ENCODE measurements around the gene LRRTM4. TPM values are rescaled to one million over a fixed set of nuclear protein-coding genes. Genes with fewer than 3 reads are reported as not detected.

The LRRTM4 gene
- total RNA-seq, 4 donors from 2014 or later = not detected

DNA sequence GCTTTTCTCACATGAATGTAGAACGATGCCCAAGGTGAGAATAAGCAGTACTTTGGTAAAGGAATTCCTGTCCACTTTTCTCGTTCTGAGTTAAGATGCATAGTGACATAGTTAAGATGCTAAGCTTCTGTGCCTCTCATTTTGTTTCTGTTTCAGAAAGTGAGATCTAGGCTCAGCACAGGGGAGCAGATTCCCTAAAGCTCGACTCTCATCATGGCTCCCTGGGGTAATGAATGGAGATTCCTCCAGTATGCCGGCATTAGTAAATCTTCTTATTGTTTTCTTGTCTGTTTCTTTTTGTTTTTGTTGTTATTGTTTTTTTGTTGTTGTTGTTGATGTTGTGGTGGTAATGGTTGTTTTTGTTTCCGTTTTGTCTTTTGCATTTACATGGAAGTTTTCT lies 225.4 kb downstream of the LRRTM4 start:
- H3K27me3 ChIP-seq = no peaks in the 10 kb centered on the region
- H3K36me3 ChIP-seq = no peaks in the 10 kb centered on the region
- no peak for DNase-seq
- no peaks in the 10 kb centered on the region for H3K9me3 ChIP-seq
- no peak overlapping the region for H3K4me3 ChIP-seq
- TF ChIP-seq POLR2A (IDR thresholded peaks at IDR 0.05) = no peak
- TF ChIP-seq, protein P1, sequence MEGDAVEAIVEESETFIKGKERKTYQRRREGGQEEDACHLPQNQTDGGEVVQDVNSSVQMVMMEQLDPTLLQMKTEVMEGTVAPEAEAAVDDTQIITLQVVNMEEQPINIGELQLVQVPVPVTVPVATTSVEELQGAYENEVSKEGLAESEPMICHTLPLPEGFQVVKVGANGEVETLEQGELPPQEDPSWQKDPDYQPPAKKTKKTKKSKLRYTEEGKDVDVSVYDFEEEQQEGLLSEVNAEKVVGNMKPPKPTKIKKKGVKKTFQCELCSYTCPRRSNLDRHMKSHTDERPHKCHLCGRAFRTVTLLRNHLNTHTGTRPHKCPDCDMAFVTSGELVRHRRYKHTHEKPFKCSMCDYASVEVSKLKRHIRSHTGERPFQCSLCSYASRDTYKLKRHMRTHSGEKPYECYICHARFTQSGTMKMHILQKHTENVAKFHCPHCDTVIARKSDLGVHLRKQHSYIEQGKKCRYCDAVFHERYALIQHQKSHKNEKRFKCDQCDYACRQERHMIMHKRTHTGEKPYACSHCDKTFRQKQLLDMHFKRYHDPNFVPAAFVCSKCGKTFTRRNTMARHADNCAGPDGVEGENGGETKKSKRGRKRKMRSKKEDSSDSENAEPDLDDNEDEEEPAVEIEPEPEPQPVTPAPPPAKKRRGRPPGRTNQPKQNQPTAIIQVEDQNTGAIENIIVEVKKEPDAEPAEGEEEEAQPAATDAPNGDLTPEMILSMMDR (IDR thresholded peaks at IDR 0.05) = no peak
- H3K27ac ChIP-seq = no peak overlapping the region
- no peaks in the 10 kb centered on the region for H3K4me1 ChIP-seq

DNA sequence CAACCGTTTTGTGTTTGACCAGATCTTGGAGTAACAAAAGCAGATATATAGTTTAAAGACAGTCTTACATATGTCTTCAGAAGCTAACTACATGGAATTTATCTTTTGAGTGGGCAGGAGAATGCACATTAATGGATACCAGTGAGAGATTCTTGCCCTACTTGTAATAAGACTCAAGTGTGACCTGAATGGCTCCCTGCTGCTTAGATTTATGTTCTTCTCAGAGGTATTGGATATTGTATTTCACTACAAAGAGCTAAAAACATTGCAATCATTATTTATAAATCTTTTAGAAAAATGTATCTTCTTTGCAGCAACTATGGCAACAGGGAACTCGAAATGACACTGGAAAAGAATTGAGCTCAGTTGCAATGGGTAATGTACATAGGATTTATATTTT lies 227.7 kb downstream of the LRRTM4 start:
- TF ChIP-seq, protein P1 (IDR thresholded peaks at IDR 0.05) = no peak
- TF ChIP-seq POLR2A (IDR thresholded peaks at IDR 0.05) = no peak
- no peak overlapping the region for H3K27ac ChIP-seq

DNA sequence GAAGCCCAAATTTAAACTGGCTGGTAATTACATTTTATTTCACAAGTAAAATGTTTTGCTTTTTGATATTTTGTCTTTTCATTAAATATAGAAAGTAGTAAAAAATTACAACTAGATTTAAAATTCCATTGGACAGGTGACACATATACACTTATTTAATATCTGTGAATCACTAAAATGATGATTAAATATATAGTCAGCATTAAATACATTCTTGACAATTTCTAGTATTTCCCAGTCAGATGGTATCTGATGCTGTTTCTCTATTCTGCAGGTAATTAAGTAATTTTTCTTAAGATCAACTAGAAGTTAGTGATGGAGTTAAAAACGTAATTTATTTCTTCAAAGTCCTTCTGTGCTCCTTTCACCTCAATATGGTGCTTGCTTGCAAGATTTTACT lies 237.8 kb downstream of the LRRTM4 start:
- Histone ChIP-seq H3K27me3 (no peaks in the 10 kb centered on the region), H3K9me3 (no peaks in the 10 kb centered on the region), H3K4me1 (no peaks in the 10 kb centered on the region), H3K27ac (no peak overlapping the region), H3K4me3 (no peak overlapping the region), H3K36me3 (no peaks in the 10 kb centered on the region)
- no peak for DNase-seq
- TF ChIP-seq POLR2A (IDR thresholded peaks at IDR 0.05) = no peak
- TF ChIP-seq, protein P1 (IDR thresholded peaks at IDR 0.05) = no peak

More for the DNA sequence above, 227.7 kb downstream of the LRRTM4 start:
- Histone ChIP-seq H3K4me3 (no peak overlapping the region), H3K4me1 (no peaks in the 10 kb centered on the region), H3K36me3 (no peaks in the 10 kb centered on the region), H3K9me3 (no peaks in the 10 kb centered on the region), H3K27me3 (no peaks in the 10 kb centered on the region)
- DNase-seq = no peak

DNA sequence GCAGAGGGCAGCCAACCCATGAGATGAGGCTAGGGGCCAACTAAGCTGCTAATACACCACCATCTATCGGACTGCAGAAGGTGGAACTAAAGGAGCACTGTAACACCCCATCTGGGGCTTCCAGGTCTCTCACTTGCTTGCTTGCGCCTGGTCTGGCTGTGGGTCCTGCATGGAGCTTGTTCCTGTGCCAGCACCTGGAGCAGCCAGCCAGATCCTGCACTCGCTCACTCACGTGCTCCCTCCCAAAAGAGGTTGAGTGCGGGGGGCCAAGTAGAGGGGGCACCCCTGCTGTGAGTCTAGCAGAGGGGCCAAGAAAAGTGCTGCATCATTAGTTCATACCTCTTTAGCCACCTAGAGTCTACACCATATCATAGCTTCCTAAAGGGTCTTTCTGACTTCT lies 250.9 kb downstream of the LRRTM4 start:
- Histone ChIP-seq H3K27ac (no peak overlapping the region), H3K9me3 (no peaks in the 10 kb centered on the region), H3K4me1 (no peaks in the 10 kb centered on the region), H3K36me3 (no peaks in the 10 kb centered on the region), H3K27me3 (no peaks in the 10 kb centered on the region), H3K4me3 (no peak overlapping the region)
- TF ChIP-seq, protein P1 (IDR thresholded peaks at IDR 0.05) = no peak
- TF ChIP-seq POLR2A (IDR thresholded peaks at IDR 0.05) = no peak
- DNase-seq = no peak

DNA sequence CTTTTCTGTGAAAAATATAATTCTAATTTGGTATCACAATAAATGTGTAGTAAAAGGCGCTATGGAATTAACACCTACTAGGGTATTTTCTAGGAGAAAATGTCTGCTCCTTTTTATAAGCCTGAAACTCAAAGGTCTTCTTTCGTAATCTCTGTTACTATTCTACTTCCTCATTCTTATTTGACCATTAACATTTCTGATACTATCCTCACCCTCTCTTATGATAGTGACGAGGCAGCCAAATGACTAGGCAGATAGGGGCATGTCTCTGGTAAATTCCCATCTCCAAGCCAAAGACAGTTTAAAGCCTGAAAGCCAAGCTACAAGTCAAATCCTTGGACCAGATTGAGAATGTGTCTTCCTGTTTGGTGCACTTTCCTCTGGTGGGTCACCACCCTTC lies 251.7 kb downstream of the LRRTM4 start:
- no peaks in the 10 kb centered on the region for H3K36me3 ChIP-seq
- DNase-seq = no peak
- TF ChIP-seq POLR2A (IDR thresholded peaks at IDR 0.05) = no peak
- TF ChIP-seq, protein P1 (IDR thresholded peaks at IDR 0.05) = no peak
- no peak overlapping the region for H3K27ac ChIP-seq
- no peaks in the 10 kb centered on the region for H3K9me3 ChIP-seq
- no peak overlapping the region for H3K4me3 ChIP-seq
- H3K4me1 ChIP-seq = no peaks in the 10 kb centered on the region
- no peaks in the 10 kb centered on the region for H3K27me3 ChIP-seq

DNA sequence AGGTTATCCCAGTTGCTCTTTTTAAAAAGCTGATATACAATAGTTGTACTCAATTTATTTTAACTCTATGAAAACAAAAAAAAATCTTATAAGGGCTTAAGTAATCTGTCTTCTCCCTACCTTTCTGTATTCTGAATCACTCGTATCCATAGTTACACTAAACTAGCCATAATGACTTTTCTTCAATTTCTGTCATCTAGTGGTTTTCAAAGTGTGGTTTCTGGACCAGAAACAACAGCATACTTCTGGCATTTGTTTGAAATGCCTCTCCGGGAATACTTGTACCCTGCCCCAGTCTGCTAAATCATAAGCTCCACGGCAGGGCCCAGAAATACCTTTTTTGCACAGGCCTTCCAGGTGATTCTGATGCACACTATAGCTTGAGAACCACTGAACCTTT lies 253.6 kb downstream of the LRRTM4 start:
- Histone ChIP-seq H3K27me3 (no peaks in the 10 kb centered on the region), H3K9me3 (no peaks in the 10 kb centered on the region), H3K27ac (no peak overlapping the region), H3K4me3 (no peak overlapping the region), H3K4me1 (no peaks in the 10 kb centered on the region), H3K36me3 (no peaks in the 10 kb centered on the region)
- DNase-seq = no peak
- TF ChIP-seq POLR2A (IDR thresholded peaks at IDR 0.05) = no peak
- TF ChIP-seq, protein P1 (IDR thresholded peaks at IDR 0.05) = no peak
